ENCODE measurements around the gene INSL3.

Gene INSL3

DNA sequence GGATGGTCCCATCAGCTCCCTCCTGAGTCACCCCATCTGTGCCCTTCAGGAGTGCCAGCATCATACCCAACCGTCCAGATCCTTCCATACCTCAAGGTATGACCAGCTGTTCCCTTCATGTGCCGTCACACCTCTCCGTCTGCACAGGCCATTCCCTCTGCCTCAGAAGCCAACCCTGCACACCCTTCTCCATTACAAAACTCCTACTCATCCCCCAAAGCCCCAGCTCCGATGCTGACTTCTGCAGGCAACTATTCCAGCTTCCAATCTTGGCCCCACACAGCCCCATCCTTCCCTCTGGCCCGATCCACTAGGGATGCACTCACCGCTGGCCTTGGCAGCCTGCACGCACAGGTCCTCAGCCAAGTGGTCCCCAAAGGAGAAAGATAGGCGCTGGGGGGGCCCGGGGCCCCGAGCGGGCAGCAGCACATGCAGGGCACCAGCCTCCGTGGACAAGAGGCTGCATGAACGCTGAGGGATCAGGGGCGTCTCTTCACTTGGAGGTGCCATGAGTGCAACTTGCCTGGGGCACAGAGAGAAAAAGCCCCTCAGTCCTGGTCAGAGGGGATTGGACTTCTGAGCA lies 22.7 kb upstream of the INSL3 start:
- no peak for DNase-seq

- DNase-seq = no peak
These were observed 22.0 kb upstream of the INSL3 start for GRCh38 chr19:17843292-17843827.

DNA sequence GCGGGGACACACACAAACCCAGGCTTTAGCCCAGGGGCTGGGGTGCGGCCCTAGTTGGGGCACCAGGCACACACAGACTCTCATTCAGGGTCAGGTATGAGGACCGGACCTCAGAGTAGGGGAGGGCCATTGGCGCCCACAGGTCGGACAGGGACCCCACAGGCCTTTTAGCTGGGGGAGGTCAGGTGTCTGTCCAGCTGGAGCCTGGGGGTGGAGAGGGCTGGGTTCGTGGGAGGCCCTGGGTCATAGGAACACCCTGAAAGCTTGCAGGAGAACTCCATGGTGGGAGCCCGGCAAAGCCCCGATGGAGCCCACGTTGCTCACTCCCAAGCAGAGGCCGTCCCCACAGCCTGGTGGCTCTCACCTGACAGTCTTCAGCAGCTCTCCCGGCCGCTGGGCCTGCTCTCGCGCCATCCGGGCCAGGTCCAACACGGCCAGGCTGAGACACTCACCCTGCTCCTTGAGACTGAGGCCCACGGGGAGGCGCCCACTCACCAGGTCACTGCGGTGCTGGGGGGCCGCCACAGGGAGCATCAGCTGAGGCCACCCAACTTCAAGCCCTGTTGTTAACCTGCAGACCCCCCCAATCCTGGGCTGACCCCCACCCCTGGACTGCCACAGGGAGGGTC lies 21.5 kb upstream of the INSL3 start:
- DNase-seq = no peak

- peak; percentile 61 for DNase-seq
These were observed 20.7 kb upstream of the INSL3 start for GRCh38 chr19:17841810-17842662.

DNA sequence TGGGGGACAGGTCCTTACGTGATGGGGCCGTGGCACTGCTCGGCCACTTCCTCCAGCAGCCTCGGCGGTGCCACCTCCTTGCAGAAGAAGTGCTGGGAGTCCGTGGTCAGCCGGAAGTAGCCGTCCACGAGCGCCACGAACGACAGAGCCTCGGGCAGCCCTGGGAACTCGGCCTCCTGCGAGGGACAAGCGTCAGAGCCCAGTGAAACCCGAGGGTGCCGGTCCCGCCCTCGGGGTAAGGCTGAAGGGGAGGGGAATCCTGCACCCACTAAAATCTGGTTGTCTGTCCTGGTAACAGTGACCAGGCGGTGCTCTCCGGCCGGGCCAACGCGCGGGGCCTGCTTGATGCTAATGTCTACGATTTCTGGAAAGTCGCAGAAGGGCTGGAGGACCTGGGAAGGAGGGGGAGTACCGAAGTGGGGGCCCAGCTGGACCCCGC lies 20.1 kb upstream of the INSL3 start:
- DNase-seq = no peak

- no peak for DNase-seq
These were observed 18.7 kb upstream of the INSL3 start for GRCh38 chr19:17840019-17840418.

GRCh38 chr19:17837972-17838371 lies 16.7 kb upstream of the INSL3 start:
- DNase-seq = no peak

DNA sequence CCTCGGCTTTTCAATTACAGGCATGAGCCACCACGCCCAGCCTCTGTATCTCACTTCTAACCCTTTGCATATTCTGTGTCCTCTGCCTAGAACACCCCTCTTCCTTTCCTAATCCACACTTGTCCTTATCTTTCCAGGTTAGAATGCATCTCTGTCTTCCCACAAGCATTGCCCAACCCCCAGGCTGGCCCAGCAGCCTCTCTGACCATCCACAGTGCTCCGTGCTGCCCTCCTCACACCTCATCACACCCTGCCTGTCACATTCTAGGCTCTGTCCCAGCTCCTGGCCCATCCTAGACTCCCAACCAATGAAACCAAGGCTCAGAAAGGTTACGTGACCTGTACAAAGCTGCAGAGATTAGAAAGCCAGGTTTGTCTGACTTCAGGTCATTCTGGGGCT lies 15.2 kb upstream of the INSL3 start:
- DNase-seq = no peak

DNA sequence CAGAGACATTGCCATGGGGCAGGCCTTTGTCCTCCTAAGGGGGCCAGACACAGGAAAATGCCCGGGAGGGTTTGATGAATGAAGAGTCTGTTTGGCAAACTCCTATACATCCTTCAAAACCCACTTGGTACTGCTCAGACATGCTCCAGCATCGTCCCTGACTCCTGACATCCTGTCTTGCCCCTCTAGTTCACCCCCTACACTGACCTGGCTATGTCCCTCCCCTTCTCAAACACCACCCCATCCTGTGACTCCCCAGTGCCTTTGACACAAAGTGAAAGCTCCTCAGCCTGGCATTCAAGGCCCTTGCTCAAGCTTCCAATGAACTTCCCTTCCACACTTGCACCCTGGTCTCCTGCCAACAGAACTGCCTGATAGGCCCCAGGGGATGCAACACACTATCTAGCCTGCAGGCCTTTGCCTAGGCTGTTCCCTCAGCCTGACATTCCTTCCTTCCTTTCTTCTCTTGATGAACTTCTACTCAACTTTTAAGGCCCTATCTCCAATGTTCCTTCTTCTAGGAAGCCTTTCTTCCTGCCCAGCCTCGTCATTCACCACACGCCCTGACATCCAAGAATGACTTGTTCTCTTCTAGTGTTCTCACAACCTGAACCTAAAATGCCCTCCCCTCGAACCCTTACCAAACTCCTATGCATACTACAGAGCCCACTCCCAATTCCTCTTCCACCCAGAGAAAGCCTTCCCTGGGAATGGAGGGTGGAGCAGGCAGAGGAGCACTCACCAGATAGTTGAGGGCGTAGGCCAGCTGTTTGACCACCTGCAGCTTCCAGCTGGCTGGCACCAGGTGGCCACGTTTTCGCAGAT lies 14.1 kb upstream of the INSL3 start:
- no peak for DNase-seq

GRCh38 chr19:17834350-17835181 lies 13.2 kb upstream of the INSL3 start:
- DNase-seq = no peak

DNA sequence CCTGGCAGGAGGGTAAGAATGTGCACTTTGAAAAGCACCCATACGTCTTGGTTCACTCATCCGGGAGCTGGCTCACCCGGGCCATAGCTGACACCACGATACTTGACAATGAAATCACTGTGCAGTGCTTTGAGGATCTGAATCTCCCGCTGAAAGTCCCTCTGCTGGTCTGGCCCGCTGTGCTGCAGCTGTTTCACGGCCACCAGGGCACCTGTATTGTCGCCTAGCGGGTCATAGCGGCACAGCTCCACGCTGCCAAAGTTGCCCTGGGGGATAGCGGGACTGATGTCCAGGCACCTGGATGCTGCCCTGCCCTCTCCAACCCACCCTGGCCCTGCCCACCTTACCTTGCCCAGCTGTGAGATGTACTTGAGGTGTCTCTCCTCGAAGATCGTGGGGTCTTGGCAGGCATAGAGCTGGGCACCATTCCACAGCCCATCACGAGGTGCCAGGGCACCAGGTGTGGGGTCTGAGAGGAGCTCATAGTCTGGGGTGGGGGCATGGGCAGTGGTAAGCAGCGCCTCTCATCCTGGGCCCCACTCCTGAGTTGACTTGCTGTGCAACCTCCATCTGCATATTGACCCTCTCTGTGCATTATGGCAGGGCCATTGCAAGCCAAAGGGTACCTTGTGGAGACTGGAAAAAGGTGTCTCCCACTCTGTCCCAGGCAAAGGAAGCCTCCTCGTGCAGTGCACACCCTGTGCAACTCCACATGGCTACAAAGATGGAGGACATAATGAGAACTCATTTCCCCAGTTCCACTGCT lies 11.3 kb upstream of the INSL3 start:
- no peak for DNase-seq

DNA sequence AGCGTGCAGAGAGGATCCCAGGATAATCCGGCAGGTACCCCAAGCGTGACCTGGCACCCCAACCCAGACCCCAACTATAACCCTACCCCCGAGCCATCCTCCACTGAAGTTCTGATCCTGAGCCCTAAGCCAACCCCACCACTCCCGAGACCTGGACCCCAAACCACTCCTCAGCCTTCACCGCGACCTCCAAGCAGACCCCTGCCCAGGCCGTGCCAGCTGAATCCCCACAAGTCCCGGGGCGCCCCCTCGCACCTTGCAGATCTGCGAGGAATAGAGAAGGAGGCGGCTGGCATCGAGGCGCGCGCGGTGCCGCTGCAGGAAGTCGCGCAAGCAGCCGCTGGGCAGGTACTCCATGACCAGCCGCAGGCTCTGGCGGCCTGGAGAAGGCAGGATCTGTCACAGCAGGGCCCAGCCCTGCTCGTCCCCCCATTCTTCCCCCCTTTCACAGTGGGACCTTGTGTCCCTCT lies 10.1 kb upstream of the INSL3 start:
- no peak for DNase-seq

DNA sequence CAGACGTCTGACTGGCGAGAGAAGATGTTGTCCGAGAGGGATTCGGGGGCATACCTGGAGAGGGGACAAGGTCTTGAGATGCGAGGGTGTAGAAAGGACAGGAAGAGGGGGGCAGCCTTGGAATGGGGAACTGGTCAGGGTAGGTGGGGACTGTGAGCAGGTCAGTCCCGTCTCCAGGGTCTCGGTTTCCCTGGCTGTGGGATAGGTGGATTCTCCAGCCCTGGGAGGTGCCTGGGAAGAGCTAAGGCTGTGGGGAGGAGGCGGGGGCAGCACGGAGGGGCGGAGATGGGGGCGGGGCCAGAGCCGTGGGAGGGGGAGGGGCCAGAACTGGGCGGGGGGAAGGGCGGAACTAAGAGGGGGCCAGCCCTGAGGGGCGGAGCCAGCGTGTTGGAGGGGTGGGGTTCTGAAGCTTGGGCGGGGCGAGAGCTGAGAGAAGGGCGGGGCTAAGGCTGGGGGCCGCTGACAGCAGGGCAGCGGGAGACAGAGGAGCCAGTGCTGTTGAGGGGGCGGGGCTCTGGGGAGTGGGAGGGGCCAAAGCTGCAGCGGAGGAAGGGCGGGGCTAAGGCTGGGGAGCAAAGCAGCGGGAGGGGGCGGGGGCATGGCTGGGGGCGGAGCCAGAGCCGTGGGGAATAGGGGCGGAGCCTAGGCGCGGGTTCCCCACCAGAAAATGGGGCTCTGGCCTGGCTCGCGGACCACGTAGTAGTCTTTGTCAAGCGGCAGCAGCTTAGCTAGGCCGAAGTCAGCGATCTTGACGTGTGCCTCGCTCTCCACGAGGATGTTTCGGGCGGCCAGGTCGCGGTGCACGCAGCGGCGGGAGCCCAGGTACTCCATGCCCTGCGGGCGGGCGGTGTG lies 9.5 kb upstream of the INSL3 start:
- DNase-seq = peak; percentile 41

- peak; percentile 29 for DNase-seq
These were observed 8.7 kb upstream of the INSL3 start for GRCh38 chr19:17829855-17830566.

DNA sequence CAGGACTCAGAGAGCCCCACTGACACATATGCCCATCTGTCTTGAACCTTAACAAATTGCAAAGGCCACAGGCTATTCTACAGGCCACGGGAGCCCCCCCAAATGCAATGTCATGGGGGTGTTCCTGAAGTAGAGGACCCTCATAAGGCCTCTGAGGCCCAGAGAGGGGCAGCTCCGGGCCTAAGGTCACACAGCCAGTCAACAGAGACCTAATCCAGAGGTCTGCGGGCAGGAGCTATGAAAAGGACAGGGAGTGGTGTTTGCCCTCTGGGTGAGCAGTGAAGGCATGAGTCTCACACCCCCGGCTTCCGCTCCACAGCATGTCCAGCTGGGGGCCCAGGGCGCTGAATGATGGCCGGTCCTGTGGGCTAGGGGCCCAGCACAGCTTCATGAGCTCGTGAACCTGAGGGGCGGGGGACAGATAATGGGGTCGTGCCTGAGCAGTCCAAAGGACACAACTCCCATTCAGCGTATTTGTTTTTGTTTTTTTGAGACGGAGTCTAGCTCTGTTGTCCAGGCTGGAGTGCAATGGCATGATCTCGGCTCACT lies 5.3 kb upstream of the INSL3 start:
- DNase-seq = no peak

DNA sequence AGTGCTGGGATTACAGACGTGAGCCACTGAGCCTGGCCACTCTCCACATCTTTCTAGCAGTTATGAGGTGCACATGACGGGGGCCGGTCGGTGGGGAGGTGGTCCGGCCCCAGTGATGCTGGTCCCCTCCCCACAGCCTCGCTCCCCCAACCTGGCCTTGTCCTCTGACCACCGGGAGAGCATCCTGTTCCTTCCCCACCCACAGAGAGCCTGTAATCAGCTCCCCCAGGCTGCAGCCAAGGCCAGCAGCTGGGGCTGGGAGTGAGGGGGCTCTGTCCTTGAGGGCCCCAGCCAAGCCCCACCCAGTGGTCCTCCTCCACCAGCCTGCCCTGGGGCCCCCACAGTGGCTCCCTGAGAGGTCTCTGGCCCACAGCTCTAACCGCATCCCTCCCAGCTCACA lies 3.0 kb upstream of the INSL3 start:
- DNase-seq = no peak

DNA sequence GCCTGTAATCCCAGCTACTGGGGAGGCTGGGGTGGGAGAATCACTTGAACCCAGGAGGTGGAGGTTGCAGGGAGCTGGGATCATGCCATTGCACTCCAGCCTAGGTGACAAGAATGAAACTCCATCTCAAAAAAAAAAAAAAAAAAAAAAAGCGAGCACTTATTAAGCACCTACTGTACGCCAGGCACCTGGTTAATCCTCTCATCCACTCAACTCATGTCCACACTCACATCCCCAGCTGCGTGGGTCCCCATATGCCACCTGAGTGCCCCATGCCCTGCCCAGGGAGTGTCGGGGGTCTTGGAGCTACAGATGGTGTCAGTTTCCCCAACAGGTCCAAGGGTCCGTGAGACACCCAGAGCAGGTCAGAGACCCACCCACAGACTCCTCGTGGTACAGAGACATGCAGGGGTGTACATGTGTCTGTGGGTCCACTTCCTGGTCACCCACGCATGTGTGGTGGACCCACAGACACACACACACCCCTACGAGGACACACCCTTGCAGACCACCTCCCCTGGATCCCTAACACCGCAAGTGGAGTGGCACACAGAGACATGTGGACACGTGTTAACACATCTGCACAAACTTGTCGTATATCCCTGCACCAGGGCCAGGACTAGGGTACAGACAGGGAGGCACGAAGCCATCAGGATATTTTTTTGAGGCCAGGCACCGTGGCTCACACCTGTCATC lies 3.5 kb downstream of the INSL3 start:
- DNase-seq = no peak

- no peak for DNase-seq
These were observed 9.2 kb downstream of the INSL3 start for GRCh38 chr19:17812099-17812498.

Measured in NCI-H1694 treated with DMSO at 0.1 percent for 48 hours (cell line).